HEK293 (cell line): ENCODE data around the gene PUDP.

Experiments
- CTCF ChIA-PET: fragments of 350-600 bp; formaldehyde crosslinking; extraction: SDS; loops from one replicate; lab custom pipeline; 2021; ENCODE audit warnings: antibody characterized with exemption; lab: Yijun Ruan, JAX
- POLR2A ChIA-PET: fragments of 300-600 bp; formaldehyde crosslinking; extraction: SDS; loops from one replicate; lab custom pipeline; 2020; ENCODE audit warnings: antibody characterized with exemption, inconsistent platforms; lab: Yijun Ruan, JAX
- H3K27ac ChIP-seq: fragments of 200-500 bp; sonication (Bioruptor generic); 2 replicates; pipeline ENCODE4 v1.5.1; 2014; ENCODE audit warnings: low read depth, low read length, control low read depth, inconsistent platforms; ENCODE audit errors: extremely low read depth
- H3K36me3 ChIP-seq, 2 experiments: fragments of 200-500 bp in 1 of 2; sonication (Bioruptor generic) in 1 of 2; 1 replicate in 1 of 2; 2 replicates in 1 of 2; pipeline ENCODE4 v1.5.1; 2014 to 2017; ENCODE audit warnings: inconsistent platforms in 2 of 2, low read length in 2 of 2; ENCODE audit not compliant: control insufficient read depth in 2 of 2, insufficient read depth in 1 of 2
- H3K4me1 ChIP-seq: fragments of 200-500 bp; sonication (Bioruptor generic); 2 replicates; pipeline ENCODE4 v1.5.1; 2014; ENCODE audit warnings: mild to moderate bottlenecking, low read length, inconsistent platforms; ENCODE audit not compliant: control insufficient read depth, insufficient read depth
- H3K4me3 ChIP-seq: 2 replicates; pipeline ENCODE4 v1.5.1; 2011; ENCODE audit warnings: low read depth, mild to moderate bottlenecking, control low read depth, low read length, moderate library complexity
- H3K9me3 ChIP-seq: fragments of 200-500 bp; sonication (Bioruptor generic); 2 replicates; pipeline ENCODE4 v1.5.1; 2014; ENCODE audit warnings: low read depth, low read length, inconsistent platforms; ENCODE audit not compliant: control insufficient read depth, insufficient read depth
- ATF2 ChIP-seq: fragments of 450-650 bp; formaldehyde crosslinking; IDR thresholded peaks from 2 replicates; pipeline ENCODE4 v1.5.1; 2016; ENCODE audit warnings: missing biosample characterization, missing genetic modification characterization, low read depth
- BCL11A ChIP-seq: fragments of 450-650 bp; formaldehyde crosslinking; IDR thresholded peaks from 2 replicates; pipeline ENCODE4 v1.5.1; 2016; ENCODE audit warnings: low read depth, missing biosample characterization, missing genetic modification characterization
- FEZF1 ChIP-seq: fragments of 450-650 bp; formaldehyde crosslinking; IDR thresholded peaks from 2 replicates; pipeline ENCODE4 v1.5.1; 2016; ENCODE audit warnings: missing biosample characterization, missing genetic modification characterization
- GLIS1 ChIP-seq: fragments of 450-650 bp; formaldehyde crosslinking; IDR thresholded peaks from 2 replicates; pipeline ENCODE4 v1.5.1; 2016; ENCODE audit warnings: missing biosample characterization, missing genetic modification characterization
- INSM2 ChIP-seq: fragments of 450-650 bp; formaldehyde crosslinking; IDR thresholded peaks from 2 replicates; pipeline ENCODE4 v1.5.1; 2016; ENCODE audit warnings: missing biosample characterization, missing genetic modification characterization
- KLF10 ChIP-seq: fragments of 450-650 bp; IDR thresholded peaks from 2 replicates; pipeline ENCODE4 v1.5.1; 2018; ENCODE audit warnings: missing biosample characterization, mild to moderate bottlenecking, missing genetic modification characterization
- PBX3 ChIP-seq: sonication (generic); formaldehyde crosslinking; IDR thresholded peaks from 2 replicates; pipeline ENCODE4 v1.8.1; 2022; ENCODE audit warnings: mild to moderate bottlenecking, moderate library complexity, missing genetic modification reagents
- PRDM1 ChIP-seq: fragments of 450-650 bp; formaldehyde crosslinking; IDR thresholded peaks from 2 replicates; pipeline ENCODE4; 2016; ENCODE audit warnings: missing biosample characterization, missing genetic modification characterization
- SP7 ChIP-seq: fragments of 450-650 bp; formaldehyde crosslinking; IDR thresholded peaks from 2 replicates; pipeline ENCODE4 v1.5.1; 2016; ENCODE audit warnings: missing biosample characterization, missing genetic modification characterization
- TRIM28 ChIP-seq: IDR thresholded peaks from 2 replicates; pipeline ENCODE4 v1.6.1; 2011; ENCODE audit warnings: low read length, control low read depth, borderline replicate concordance
- ZBTB26 ChIP-seq: fragments of 450-650 bp; formaldehyde crosslinking; optimal IDR thresholded peaks from 2 replicates; pipeline ENCODE3; 2016; ENCODE audit warnings: missing biosample characterization, mild to moderate bottlenecking, missing genetic modification characterization
- ZNF157 ChIP-seq: fragments of 450-650 bp; formaldehyde crosslinking; IDR thresholded peaks from 2 replicates; pipeline ENCODE4 v1.5.1; 2016; ENCODE audit warnings: missing biosample characterization, missing genetic modification characterization
- ZNF239 ChIP-seq: fragments of 450-650 bp; formaldehyde crosslinking; IDR thresholded peaks from 2 replicates; pipeline ENCODE4 v1.5.1; 2016; ENCODE audit warnings: missing biosample characterization, missing genetic modification characterization
- ZNF274 ChIP-seq, 2 experiments: fragments of 200-500 bp in 1 of 2; fragments of 450-650 bp in 1 of 2; sonication (Bioruptor generic) in 1 of 2; formaldehyde crosslinking in 1 of 2; IDR thresholded peaks; 2 replicates each; pipeline versions ENCODE4 v1.5.1 to v1.6.1; 2014 to 2016; ENCODE audit warnings: borderline replicate concordance in 1 of 2, inconsistent platforms in 1 of 2, low read length in 1 of 2, missing biosample characterization in 1 of 2, missing genetic modification characterization in 1 of 2
- ZNF280C ChIP-seq: fragments of 450-650 bp; formaldehyde crosslinking; IDR thresholded peaks from 2 replicates; pipeline ENCODE4 v1.5.1; 2016; ENCODE audit warnings: missing biosample characterization, missing genetic modification characterization
- ZNF324 ChIP-seq: fragments of 450-650 bp; formaldehyde crosslinking; IDR thresholded peaks from 2 replicates; pipeline ENCODE4 v1.5.1; 2016; ENCODE audit warnings: missing biosample characterization, missing genetic modification characterization
- ZNF354C ChIP-seq: fragments of 450-650 bp; formaldehyde crosslinking; IDR thresholded peaks from 2 replicates; pipeline ENCODE4 v1.5.1; 2016; ENCODE audit warnings: missing biosample characterization, missing genetic modification characterization, low read depth, borderline replicate concordance
- ZNF394 ChIP-seq: fragments of 450-650 bp; formaldehyde crosslinking; IDR thresholded peaks from 2 replicates; pipeline ENCODE4 v1.5.1; 2016; ENCODE audit warnings: missing biosample characterization, missing genetic modification characterization, mild to moderate bottlenecking, moderate library complexity, borderline replicate concordance
- ZNF416 ChIP-seq: fragments of 450-650 bp; formaldehyde crosslinking; IDR thresholded peaks from 2 replicates; pipeline ENCODE4 v1.5.1; 2016; ENCODE audit warnings: missing biosample characterization, missing genetic modification characterization
- ZNF510 ChIP-seq: fragments of 450-650 bp; formaldehyde crosslinking; IDR thresholded peaks from 2 replicates; pipeline ENCODE4 v1.5.1; 2018; ENCODE audit warnings: mild to moderate bottlenecking, missing genetic modification characterization, missing biosample characterization; ENCODE audit not compliant: insufficient replicate concordance
- ZNF580 ChIP-seq: fragments of 450-650 bp; formaldehyde crosslinking; IDR thresholded peaks from 2 replicates; pipeline ENCODE4 v1.5.1; 2016; ENCODE audit warnings: missing biosample characterization, missing genetic modification characterization
- ZNF747 ChIP-seq: fragments of 450-650 bp; formaldehyde crosslinking; IDR thresholded peaks from 2 replicates; pipeline ENCODE4 v1.5.1; 2016; ENCODE audit warnings: missing biosample characterization, missing genetic modification characterization
- ZNF791 ChIP-seq: fragments of 450-650 bp; formaldehyde crosslinking; IDR thresholded peaks from 2 replicates; pipeline ENCODE4 v1.5.1; 2016; ENCODE audit warnings: missing biosample characterization, missing genetic modification characterization
- TF ChIP-seq, protein P1 (sequence below): fragments of 450-650 bp; formaldehyde crosslinking; IDR thresholded peaks from 2 replicates; pipeline ENCODE4 v1.5.1; 2016; ENCODE audit warnings: missing biosample characterization, missing genetic modification characterization

PUDP gene

DNA sequence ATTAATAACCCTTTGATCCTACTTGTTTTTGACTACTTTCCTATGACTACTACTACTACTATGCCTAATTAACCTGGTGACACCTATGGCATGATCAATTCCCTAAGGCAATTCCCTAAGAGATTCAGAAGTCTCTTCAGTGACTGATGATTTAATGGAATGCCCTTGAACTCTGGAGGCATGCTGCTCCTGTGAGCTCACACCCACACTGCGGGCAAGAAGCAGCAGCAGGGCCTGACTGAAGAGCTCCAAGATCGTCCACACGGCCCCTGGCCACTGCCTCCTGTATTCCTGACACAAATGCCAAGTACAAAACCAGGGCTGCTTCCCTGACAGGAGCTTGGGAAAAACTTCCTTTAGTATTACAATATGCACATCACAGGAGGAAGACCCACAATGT, 74.6 kb downstream of the PUDP start:
- ChIA-PET CTCF (no interaction called here), POLR2A (no interaction called here)
- TF ChIP-seq ZNF354C (no peak), TRIM28 (no peak), ZNF157 (tag by site-specific recombination) (no peak), ZNF747 (tag by site-specific recombination) (no peak), INSM2 (tag by site-specific recombination) (no peak), PBX3 (CRISPR knock-in tag) (no peak), ZNF274 (IDR thresholded peaks at IDR 0.05; ENCODE audit: low read length) (no peak), ZNF274 (tag by site-specific recombination; IDR thresholded peaks at IDR 0.05; ENCODE audit: borderline replicate concordance) (no peak), ZBTB26 (tag by site-specific recombination) (no peak), ZNF324 (tag by site-specific recombination) (no peak), ZNF580 (no peak), GLIS1 (no peak), ZNF416 (tag by site-specific recombination) (no peak), ZNF239 (tag by site-specific recombination) (no peak), FEZF1 (no peak), SP7 (tag by site-specific recombination) (no peak), KLF10 (tag by site-specific recombination) (no peak), ZNF394 (tag by site-specific recombination) (no peak), PRDM1 (no peak), ZNF791 (tag by site-specific recombination) (no peak)
- TF ChIP-seq, protein P1, sequence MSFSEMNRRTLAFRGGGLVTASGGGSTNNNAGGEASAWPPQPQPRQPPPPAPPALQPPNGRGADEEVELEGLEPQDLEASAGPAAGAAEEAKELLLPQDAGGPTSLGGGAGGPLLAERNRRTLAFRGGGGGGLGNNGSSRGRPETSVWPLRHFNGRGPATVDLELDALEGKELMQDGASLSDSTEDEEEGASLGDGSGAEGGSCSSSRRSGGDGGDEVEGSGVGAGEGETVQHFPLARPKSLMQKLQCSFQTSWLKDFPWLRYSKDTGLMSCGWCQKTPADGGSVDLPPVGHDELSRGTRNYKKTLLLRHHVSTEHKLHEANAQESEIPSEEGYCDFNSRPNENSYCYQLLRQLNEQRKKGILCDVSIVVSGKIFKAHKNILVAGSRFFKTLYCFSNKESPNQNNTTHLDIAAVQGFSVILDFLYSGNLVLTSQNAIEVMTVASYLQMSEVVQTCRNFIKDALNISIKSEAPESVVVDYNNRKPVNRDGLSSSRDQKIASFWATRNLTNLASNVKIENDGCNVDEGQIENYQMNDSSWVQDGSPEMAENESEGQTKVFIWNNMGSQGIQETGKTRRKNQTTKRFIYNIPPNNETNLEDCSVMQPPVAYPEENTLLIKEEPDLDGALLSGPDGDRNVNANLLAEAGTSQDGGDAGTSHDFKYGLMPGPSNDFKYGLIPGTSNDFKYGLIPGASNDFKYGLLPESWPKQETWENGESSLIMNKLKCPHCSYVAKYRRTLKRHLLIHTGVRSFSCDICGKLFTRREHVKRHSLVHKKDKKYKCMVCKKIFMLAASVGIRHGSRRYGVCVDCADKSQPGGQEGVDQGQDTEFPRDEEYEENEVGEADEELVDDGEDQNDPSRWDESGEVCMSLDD (tag by site-specific recombination): no peak

DNA sequence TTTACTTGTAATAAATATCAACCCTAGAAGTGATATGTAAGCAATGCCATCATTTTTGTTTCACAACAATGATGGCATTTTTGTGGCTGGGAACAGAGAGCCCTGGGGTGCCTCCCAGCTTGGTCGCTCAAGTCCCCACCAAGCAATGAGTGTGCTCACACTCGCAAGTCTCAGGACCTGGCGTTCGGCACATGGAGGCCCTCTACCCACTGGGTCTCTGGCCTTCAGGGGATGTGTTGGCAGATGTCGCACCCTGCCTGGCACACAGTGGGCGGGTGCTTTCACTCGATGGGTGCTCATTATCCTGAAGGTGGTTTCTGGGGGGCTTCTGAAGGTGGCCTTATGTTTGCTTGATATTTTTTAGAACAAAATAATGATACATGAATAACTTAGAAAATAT, 75.1 kb downstream of the PUDP start:
- no peak overlapping the region for H3K27ac ChIP-seq
- peaks cover 0 to 16% of the 10 kb centered on the region in 2 experiments; a peak in 1 of 3 replicates for H3K36me3 ChIP-seq
- POLR2A ChIA-PET: no interaction called here
- H3K4me3 ChIP-seq: no peak overlapping the region
- H3K9me3 ChIP-seq: no peaks in the 10 kb centered on the region
- no peaks in the 10 kb centered on the region for H3K4me1 ChIP-seq
- CTCF ChIA-PET: no interaction called here
- TF ChIP-seq ATF2 (tag by site-specific recombination): no peak
- no peak for TF ChIP-seq ZNF280C (tag by site-specific recombination)
- no peak for TF ChIP-seq BCL11A
- TF ChIP-seq ZBTB26 (tag by site-specific recombination): no peak
- TF ChIP-seq ZNF510: no peak

More for the DNA sequence above, 74.6 kb downstream of the PUDP start:
- Histone ChIP-seq H3K9me3 (no peaks in the 10 kb centered on the region), H3K4me3 (no peak overlapping the region), H3K27ac (no peak overlapping the region), H3K4me1 (no peaks in the 10 kb centered on the region), H3K36me3 (peaks cover 0 to 16% of the 10 kb centered on the region in 2 experiments; a peak in 1 of 3 replicates)
